AG04450 (cell line): ENCODE results near the gene DAAM2. TPM values are rescaled to one million over a fixed set of nuclear protein-coding genes. Genes with fewer than 3 reads are reported as not detected.

Source experiments
- CTCF ChIA-PET: fragments of 300-600, 350-600 bp; formaldehyde crosslinking; extraction: SDS; loops from one replicate; lab custom pipeline; 2022; ENCODE audit warnings: antibody characterized with exemption, inconsistent platforms; lab: Charles Lee
- POLR2A ChIA-PET: fragments of 350-600 bp; formaldehyde crosslinking; extraction: SDS; loops from one replicate; lab custom pipeline; 2021; ENCODE audit warnings: antibody characterized with exemption, inconsistent platforms; lab: Yijun Ruan, JAX
- DNase-seq: peaks from one replicate; pipeline ENCODE4 v3.0.0-alpha.2; 2011; ENCODE audit warnings: low read depth, low spot score
- H3K27ac ChIP-seq: one replicate; pipeline ENCODE4 v1.5.1; 2012; ENCODE audit warnings: low read depth, low read length, control low read depth
- H3K27me3 ChIP-seq: one replicate; pipeline ENCODE4 v1.6.0; 2012; ENCODE audit warnings: low read length; ENCODE audit not compliant: control insufficient read depth, insufficient read depth
- H3K4me3 ChIP-seq: 2 replicates; pipeline ENCODE4 v1.5.1; 2011; ENCODE audit warnings: mild to moderate bottlenecking, low read depth, low read length, control low read depth
- H3K9me3 ChIP-seq: 2 replicates; pipeline ENCODE4 v1.5.1; 2012; ENCODE audit warnings: low read length; ENCODE audit not compliant: control insufficient read depth, insufficient read depth
- polyA plus RNA-seq: library from polyadenylated mRNA; depleted of rRNA; stranded (reverse); fragments of >200 nt; gene quantifications from 2 replicates; pipeline ENCODE4 v1.2.3, GENCODE V29; 2011
- TF ChIP-seq, protein P1 (sequence below): IDR thresholded peaks from 2 replicates; pipeline ENCODE4 v1.5.1; 2011; ENCODE audit warnings: low read depth, low read length, control low read depth, inconsistent platforms

The DAAM2 gene
- polyA plus RNA-seq, 1 experiment: 2.9 TPM

DNA sequence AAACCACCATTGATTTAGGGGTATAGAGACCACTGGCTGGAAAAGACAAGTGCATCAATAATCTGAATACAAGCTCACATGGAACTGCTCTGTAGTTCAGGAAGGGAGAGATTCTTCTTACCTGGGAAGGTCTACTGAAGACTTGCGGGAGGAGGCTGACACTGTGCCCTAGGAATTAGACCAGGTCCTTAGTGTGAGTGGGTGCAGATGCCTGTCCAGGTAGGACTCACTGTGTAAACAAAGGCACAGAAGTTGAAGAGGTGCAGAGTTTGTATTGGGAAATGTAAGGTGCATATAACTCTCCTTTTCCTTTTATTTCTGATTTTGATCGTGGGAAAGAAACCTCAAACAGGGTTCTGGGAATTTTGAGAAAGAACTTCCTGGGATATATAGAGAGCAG, 66.8 kb downstream of the DAAM2 start:
- CTCF ChIA-PET: no interaction called here
- Histone ChIP-seq H3K9me3 (no peaks in the 10 kb centered on the region), H3K4me3 (no peak overlapping the region), H3K27me3 (no peaks in the 10 kb centered on the region), H3K27ac (no peak overlapping the region)
- DNase-seq: no peak
- POLR2A ChIA-PET: no interaction called here
- TF ChIP-seq, protein P1, sequence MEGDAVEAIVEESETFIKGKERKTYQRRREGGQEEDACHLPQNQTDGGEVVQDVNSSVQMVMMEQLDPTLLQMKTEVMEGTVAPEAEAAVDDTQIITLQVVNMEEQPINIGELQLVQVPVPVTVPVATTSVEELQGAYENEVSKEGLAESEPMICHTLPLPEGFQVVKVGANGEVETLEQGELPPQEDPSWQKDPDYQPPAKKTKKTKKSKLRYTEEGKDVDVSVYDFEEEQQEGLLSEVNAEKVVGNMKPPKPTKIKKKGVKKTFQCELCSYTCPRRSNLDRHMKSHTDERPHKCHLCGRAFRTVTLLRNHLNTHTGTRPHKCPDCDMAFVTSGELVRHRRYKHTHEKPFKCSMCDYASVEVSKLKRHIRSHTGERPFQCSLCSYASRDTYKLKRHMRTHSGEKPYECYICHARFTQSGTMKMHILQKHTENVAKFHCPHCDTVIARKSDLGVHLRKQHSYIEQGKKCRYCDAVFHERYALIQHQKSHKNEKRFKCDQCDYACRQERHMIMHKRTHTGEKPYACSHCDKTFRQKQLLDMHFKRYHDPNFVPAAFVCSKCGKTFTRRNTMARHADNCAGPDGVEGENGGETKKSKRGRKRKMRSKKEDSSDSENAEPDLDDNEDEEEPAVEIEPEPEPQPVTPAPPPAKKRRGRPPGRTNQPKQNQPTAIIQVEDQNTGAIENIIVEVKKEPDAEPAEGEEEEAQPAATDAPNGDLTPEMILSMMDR: no peak

DNA sequence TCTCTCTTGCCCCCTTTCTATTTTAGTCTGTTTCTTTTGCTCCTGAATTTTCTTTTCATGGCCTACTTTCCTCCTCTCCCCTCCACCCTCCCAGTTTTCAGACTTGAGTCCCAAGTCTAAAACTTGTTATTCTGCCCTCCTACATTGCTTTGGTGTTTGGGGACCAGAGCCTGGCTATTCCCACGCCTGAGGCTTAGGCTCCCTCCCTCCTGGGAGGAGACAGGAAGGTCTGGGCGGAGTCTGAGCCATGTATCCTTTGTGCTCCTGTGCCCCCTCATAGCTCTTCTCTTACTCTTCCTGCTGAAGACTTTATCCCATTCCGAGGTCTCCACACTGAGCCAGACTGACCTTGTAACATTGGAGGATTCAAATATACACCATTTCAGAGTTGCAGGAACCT, 69.5 kb downstream of the DAAM2 start:
- TF ChIP-seq, protein P1: no peak
- Histone ChIP-seq H3K27me3 (no peaks in the 10 kb centered on the region), H3K9me3 (no peaks in the 10 kb centered on the region), H3K27ac (no peak overlapping the region), H3K4me3 (no peak overlapping the region)
- POLR2A ChIA-PET: no interaction called here
- CTCF ChIA-PET: interaction anchor here (7.5 kb wide), 1 partner anchor 30 kb away, joined by 180 read pairs; no protein-coding TSS in a partner anchor
- DNase-seq: no peak

DNA sequence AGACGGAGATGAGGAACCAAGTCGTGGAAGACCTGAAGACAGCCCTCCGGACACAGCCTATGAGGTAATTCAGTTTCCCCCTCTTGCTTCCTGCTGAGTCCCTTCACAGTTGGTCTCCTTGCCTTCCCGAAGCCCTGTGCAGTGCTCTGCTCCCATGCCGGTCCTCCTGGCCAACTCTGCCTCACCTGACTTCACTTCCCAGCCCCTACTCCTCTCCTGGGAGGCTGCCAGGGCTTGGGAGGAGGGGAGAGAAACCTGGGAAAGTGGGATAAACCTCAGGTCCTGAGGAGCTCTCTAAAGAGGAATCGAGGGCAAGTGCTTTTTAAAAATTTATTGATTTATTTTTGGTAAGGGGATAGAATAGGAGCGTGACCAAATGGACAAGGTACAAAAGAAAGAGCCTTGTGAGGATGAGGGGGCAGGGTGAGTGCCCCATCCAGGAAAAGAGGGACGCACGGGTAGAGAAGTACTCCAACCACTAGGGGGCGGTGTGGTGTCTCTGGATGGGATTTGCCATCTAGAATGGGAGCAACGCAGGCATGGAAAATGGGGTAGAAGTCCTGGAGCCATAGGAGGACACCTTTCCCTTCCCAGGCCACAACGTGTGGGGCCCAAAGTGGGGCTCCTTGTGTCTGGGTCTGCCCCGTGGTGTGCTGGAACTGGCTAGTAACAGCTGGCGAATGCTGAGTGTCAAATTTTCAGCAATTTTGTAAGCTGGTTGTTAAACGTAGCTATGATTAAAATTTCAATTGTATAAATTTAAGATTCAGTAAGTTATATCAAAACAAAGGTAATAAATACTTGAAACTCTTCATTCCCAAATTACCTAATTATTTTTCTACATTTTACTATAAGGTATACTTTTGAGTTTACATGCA, 73.1 kb downstream of the DAAM2 start:
- POLR2A ChIA-PET: no interaction called here
- Histone ChIP-seq H3K27ac (no peak overlapping the region), H3K4me3 (no peak overlapping the region), H3K9me3 (no peaks in the 10 kb centered on the region), H3K27me3 (no peaks in the 10 kb centered on the region)
- TF ChIP-seq, protein P1: peak; percentile 85
- no peak for DNase-seq
- CTCF ChIA-PET: interaction anchor here (0.5 to 7.5 kb wide), 35 partner anchors 9 to 1455 kb away, joined by 3 to 180 read pairs (median 4); no protein-coding TSS in a partner anchor

DNA sequence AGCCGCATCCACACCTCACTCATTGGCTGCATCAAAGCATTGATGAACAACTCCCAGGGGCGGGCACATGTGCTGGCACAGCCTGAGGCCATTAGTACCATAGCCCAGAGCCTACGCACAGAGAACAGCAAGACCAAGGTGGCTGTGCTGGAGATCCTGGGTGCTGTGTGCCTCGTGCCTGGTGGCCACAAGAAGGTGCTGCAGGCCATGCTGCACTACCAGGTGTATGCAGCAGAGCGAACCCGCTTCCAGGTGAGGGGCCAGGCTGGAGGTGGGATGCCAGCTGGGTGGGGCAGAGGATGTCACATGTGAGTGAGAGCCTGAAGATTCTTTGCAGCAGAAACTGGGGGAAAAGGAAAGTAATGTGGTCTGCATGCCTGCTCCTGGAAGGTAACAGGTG, 75.4 kb downstream of the DAAM2 start:
- no peaks in the 10 kb centered on the region for H3K9me3 ChIP-seq
- TF ChIP-seq, protein P1: no peak
- CTCF ChIA-PET: interaction anchor here (0.6 to 7.5 kb wide), 4 partner anchors 8 to 49 kb away, joined by 3 to 180 read pairs (median 52); no protein-coding TSS in a partner anchor
- H3K27ac ChIP-seq: no peak overlapping the region
- POLR2A ChIA-PET: no interaction called here
- no peak for DNase-seq
- H3K27me3 ChIP-seq: no peaks in the 10 kb centered on the region
- no peak overlapping the region for H3K4me3 ChIP-seq

DNA sequence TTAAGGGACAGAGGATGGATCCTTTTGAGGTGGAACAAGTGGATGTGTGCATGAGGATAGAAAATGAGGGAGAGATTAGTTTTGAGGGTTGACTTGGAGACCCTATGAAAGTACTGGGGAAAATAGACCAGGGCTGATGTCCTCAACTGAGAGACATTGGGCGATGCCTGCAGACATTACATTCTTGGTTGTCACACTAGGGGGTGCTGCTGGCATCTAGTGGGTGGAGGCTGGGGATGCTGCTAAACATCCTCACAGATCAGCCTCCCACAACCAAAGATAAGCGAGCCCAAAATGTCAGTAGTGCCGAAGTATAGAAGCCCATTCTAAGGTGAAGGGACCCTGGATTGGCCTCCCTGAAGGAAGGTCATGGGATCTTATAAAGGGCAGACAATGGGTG, 78.8 kb downstream of the DAAM2 start:
- Histone ChIP-seq H3K27me3 (no peaks in the 10 kb centered on the region), H3K4me3 (no peak overlapping the region), H3K9me3 (no peaks in the 10 kb centered on the region), H3K27ac (no peak overlapping the region)
- CTCF ChIA-PET: interaction anchor here (0.7 kb wide), 1 partner anchor 20 kb away, joined by 3 read pairs; no protein-coding TSS in a partner anchor
- no peak for DNase-seq
- TF ChIP-seq, protein P1: no peak
- POLR2A ChIA-PET: no interaction called here
